Measurements from ENCODE around the gene SPDYE1. TPM values are rescaled to one million over a fixed set of nuclear protein-coding genes. Genes with fewer than 3 reads are reported as not detected.

Gene SPDYE1
- total RNA-seq, 1 donor from 2014 or later = not detected

- peak; percentile 95 for DNase-seq
Measured at GRCh38 chr7:44044315-44045225, 46.9 kb downstream of the SPDYE1 start, which contains the start of gene DBNL. TSS of gene DBNL (plus strand) at chr7:44044702. CDS start at chr7:44044738, 36 bp downstream.

- DNase-seq = no peak
Measured at GRCh38 chr7:44045226-44046014, 47.7 kb downstream of the SPDYE1 start.

- DNase-seq = no peak
Measured at GRCh38 chr7:44046321-44047061, 48.8 kb downstream of the SPDYE1 start.

- no peak for DNase-seq
Measured at GRCh38 chr7:44048031-44048795, 50.5 kb downstream of the SPDYE1 start.

GRCh38 chr7:44050121-44050914, 52.6 kb downstream of the SPDYE1 start:
- DNase-seq = no peak

- no peak for DNase-seq
Measured at GRCh38 chr7:44050915-44051560, 53.3 kb downstream of the SPDYE1 start.

- DNase-seq = no peak
Measured at GRCh38 chr7:44051611-44052220, 54.0 kb downstream of the SPDYE1 start.

GRCh38 chr7:44052771-44053365, 55.2 kb downstream of the SPDYE1 start:
- no peak for DNase-seq

- DNase-seq = no peak
Measured at GRCh38 chr7:44056681-44057080, 59.0 kb downstream of the SPDYE1 start.

GRCh38 chr7:44057181-44057848, 59.6 kb downstream of the SPDYE1 start:
- no peak for DNase-seq

- DNase-seq = no peak
Measured at GRCh38 chr7:44057849-44058758, 60.4 kb downstream of the SPDYE1 start.

- DNase-seq = no peak
Measured at GRCh38 chr7:44058759-44059218, 61.1 kb downstream of the SPDYE1 start.

- no peak for DNase-seq
Measured at GRCh38 chr7:44059219-44060090, 61.8 kb downstream of the SPDYE1 start.

All from occipital lobe (tissue), 2 donors.